DOHH2 (cell line): ENCODE measurements around the gene CRYGN.

Experiments
- CTCF ChIP-seq: fragments of 200-600 bp; sonication (generic); IDR thresholded peaks from one replicate; pipeline ENCODE4 v1.5.1; 2014; ENCODE audit warnings: antibody characterized with exemption, mild to moderate bottlenecking, low read depth, low read length; ENCODE audit not compliant: poor library complexity, severe bottlenecking
- EZH2phosphoT487 ChIP-seq: fragments of 200-600 bp; sonication (generic); IDR thresholded peaks from 2 replicates; pipeline ENCODE4 v1.6.1; 2017; ENCODE audit warnings: borderline replicate concordance, mild to moderate bottlenecking, antibody characterized with exemption, low read length, moderate library complexity, mixed read lengths

- TF ChIP-seq CTCF (no peak), EZH2phosphoT487 (no peak)
These were observed 6.1 kb downstream of the CRYGN start for GRCh38 chr7:151433721-151434400.
